Stimulated activated CD4-positive, alpha-beta T cell treated with anti-CD3 and anti-CD28 coated beads, TNF-alpha, amount 100 ng/mL, for 48 hours (primary cell): Measurements from ENCODE around the gene SGF29.
"Not testable (repeated sequence)": the region's sequence is repeated elsewhere in the genome, so short reads cannot be mapped to it uniquely, and the experiment has no call there.

Experiments
- DNase-seq, 3 donors: peaks; one replicate each; pipeline ENCODE4 v3.0.0-alpha.2; 2020; ENCODE audit warnings: low read depth in 3 of 3

The SGF29 gene

GRCh38 chr16:28532940-28533647, 20.6 kb upstream of the SGF29 start:
- DNase-seq: no peak

- DNase-seq: no peak
Measured at GRCh38 chr16:28534542-28535373, 19.0 kb upstream of the SGF29 start.

GRCh38 chr16:28537076-28537475, 16.6 kb upstream of the SGF29 start:
- DNase-seq: no peak

GRCh38 chr16:28537964-28538732, 15.6 kb upstream of the SGF29 start:
- no peak for DNase-seq

GRCh38 chr16:28538733-28539596, 14.8 kb upstream of the SGF29 start, which contains the start of gene NUPR1:
Gene NUPR1, minus strand, starts transcription at chr16:28538974. Its CDS starts 67 bp downstream, at chr16:28538907.
- no peak for DNase-seq

GRCh38 chr16:28540346-28540745, 13.4 kb upstream of the SGF29 start:
- DNase-seq: no peak

GRCh38 chr16:28542646-28543045, 11.1 kb upstream of the SGF29 start:
- no peak for DNase-seq

GRCh38 chr16:28543072-28543471, 10.6 kb upstream of the SGF29 start:
- DNase-seq: no peak

- no peak for DNase-seq
Measured at GRCh38 chr16:28544998-28545397, 8.7 kb upstream of the SGF29 start.

GRCh38 chr16:28545964-28546363, 7.8 kb upstream of the SGF29 start:
- not testable (repeated sequence) for DNase-seq

GRCh38 chr16:28546626-28547025, 7.1 kb upstream of the SGF29 start:
- DNase-seq: no peak

- DNase-seq: no peak
Measured at GRCh38 chr16:28548306-28548802, 5.4 kb upstream of the SGF29 start.

- DNase-seq: no peak
Measured at GRCh38 chr16:28549301-28549899, 4.3 kb upstream of the SGF29 start.

GRCh38 chr16:28554634-28555423, 1.1 kb downstream of the SGF29 start:
- DNase-seq: peak in 1 of 3 donors; percentile 5

GRCh38 chr16:28555561-28555960, 1.8 kb downstream of the SGF29 start:
- DNase-seq: peak in 1 of 3 donors; percentile 8

- no peak for DNase-seq
Measured at GRCh38 chr16:28556914-28557320, 3.2 kb downstream of the SGF29 start.

- no peak for DNase-seq
Measured at GRCh38 chr16:28558456-28558855, 4.7 kb downstream of the SGF29 start.

- DNase-seq: no peak
Measured at GRCh38 chr16:28561557-28562187, 8.0 kb downstream of the SGF29 start.

GRCh38 chr16:28562199-28562598, 8.5 kb downstream of the SGF29 start:
- DNase-seq: no peak
